Measurements from ENCODE around the gene PIPOX. TPM values are rescaled to one million over a fixed set of nuclear protein-coding genes. Genes with fewer than 3 reads are reported as not detected.

The PIPOX gene
- total RNA-seq, 4 donors from 2014 or later: 0.52 to 11.2 (median 6.7) TPM

GRCh38 chr17:29090750-29091605 lies 48.0 kb downstream of the PIPOX start:
- ATAC-seq: no peak
- Histone ChIP-seq H3K9me3 (no peaks in the 10 kb centered on the region), H3K27me3 (no peaks in the 10 kb centered on the region), H3K4me3 (no peak overlapping the region), H3K36me3 (peaks cover 0 to 100% of the 10 kb centered on the region in 2 donors), H3K4me1 (no peaks in the 10 kb centered on the region), H3K27ac (no peak overlapping the region)
- 71 to 100% methylated on average over 1 to 3 of the region's 12 CpGs for WGBS, 2 donors (ENCODE audit: low coverage in 1 of 2)
- TF ChIP-seq EP300 (IDR thresholded peaks at IDR 0.05): no peak
- TF ChIP-seq CTCF (IDR thresholded peaks at IDR 0.05): no peak
- TF ChIP-seq POLR2A (IDR thresholded peaks at IDR 0.05): no peak
- TF ChIP-seq POLR2AphosphoS5 (IDR thresholded peaks at IDR 0.05): no peak

- no peak overlapping the region for H3K27ac ChIP-seq
- H3K27me3 ChIP-seq: no peaks in the 10 kb centered on the region
- no peaks in the 10 kb centered on the region for H3K9me3 ChIP-seq
- no peak overlapping the region for H3K4me3 ChIP-seq
- TF ChIP-seq POLR2A (IDR thresholded peaks at IDR 0.05) (no peak), EP300 (IDR thresholded peaks at IDR 0.05) (no peak), POLR2AphosphoS5 (IDR thresholded peaks at IDR 0.05) (no peak), CTCF (IDR thresholded peaks at IDR 0.05) (no peak)
- peaks cover 0 to 100% of the 10 kb centered on the region in 2 donors for H3K36me3 ChIP-seq
- WGBS, 2 donors (ENCODE audit: low coverage in 1 of 2): 73 to 83% methylated on average over 3 of the region's 13 CpGs
- no peak for ATAC-seq
- H3K4me1 ChIP-seq: no peaks in the 10 kb centered on the region
These were observed 48.8 kb downstream of the PIPOX start for GRCh38 chr17:29091606-29092289.

GRCh38 chr17:29093090-29093871 lies 50.3 kb downstream of the PIPOX start:
- Histone ChIP-seq H3K9me3 (no peaks in the 10 kb centered on the region), H3K27ac (no peak overlapping the region), H3K4me1 (no peaks in the 10 kb centered on the region), H3K4me3 (no peak overlapping the region), H3K36me3 (peaks cover 0 to 100% of the 10 kb centered on the region in 2 donors), H3K27me3 (no peaks in the 10 kb centered on the region)
- no peak for TF ChIP-seq POLR2A (IDR thresholded peaks at IDR 0.05)
- no peak for TF ChIP-seq CTCF (IDR thresholded peaks at IDR 0.05)
- TF ChIP-seq EP300 (IDR thresholded peaks at IDR 0.05): no peak
- no peak for TF ChIP-seq POLR2AphosphoS5 (IDR thresholded peaks at IDR 0.05)
- no peak for ATAC-seq
- WGBS, 2 donors (ENCODE audit: low coverage in 1 of 2): 94% methylated on average over 5 of the region's 20 CpGs; no CpG with 5 or more reads in 1 of the 2 donors

GRCh38 chr17:29094101-29094708 lies 51.3 kb downstream of the PIPOX start:
- H3K27me3 ChIP-seq: no peaks in the 10 kb centered on the region
- H3K36me3 ChIP-seq: peaks cover 0 to 100% of the 10 kb centered on the region in 2 donors
- H3K4me3 ChIP-seq: no peak overlapping the region
- ATAC-seq: no peak
- H3K9me3 ChIP-seq: no peaks in the 10 kb centered on the region
- 80% methylated on average over 1 to 3 of the region's 11 CpGs for WGBS, 2 donors (ENCODE audit: low coverage in 1 of 2)
- TF ChIP-seq POLR2AphosphoS5 (IDR thresholded peaks at IDR 0.05): no peak
- TF ChIP-seq EP300 (IDR thresholded peaks at IDR 0.05): no peak
- no peak for TF ChIP-seq POLR2A (IDR thresholded peaks at IDR 0.05)
- TF ChIP-seq CTCF (IDR thresholded peaks at IDR 0.05): no peak
- no peaks in the 10 kb centered on the region for H3K4me1 ChIP-seq
- H3K27ac ChIP-seq: no peak overlapping the region

All from gastroesophageal sphincter (tissue), 4 donors.